Left renal cortex interstitium (tissue), 4 donors: Measurements from ENCODE around the gene CTSK. TPM values are rescaled to one million over a fixed set of nuclear protein-coding genes. Genes with fewer than 3 reads are reported as not detected.

Source experiments
- DNase-seq, 4 donors: peaks; one replicate each; pipeline ENCODE4 v3.0.0-alpha.2; 2013; ENCODE audit warnings: low read depth in 4 of 4, low spot score in 2 of 4, missing footprints in 1 of 4
- polyA plus RNA-seq, 4 donors: library from polyadenylated mRNA; unstranded; fragments of 120-200 nt; gene quantifications; one replicate each; pipeline ENCODE4 v1.2.1, GENCODE V29; 2013; ENCODE audit not compliant: insufficient read length in 4 of 4

CTSK gene
- polyA plus RNA-seq, 4 donors: 20.0 to 30.7 (median 29.8) TPM

DNA sequence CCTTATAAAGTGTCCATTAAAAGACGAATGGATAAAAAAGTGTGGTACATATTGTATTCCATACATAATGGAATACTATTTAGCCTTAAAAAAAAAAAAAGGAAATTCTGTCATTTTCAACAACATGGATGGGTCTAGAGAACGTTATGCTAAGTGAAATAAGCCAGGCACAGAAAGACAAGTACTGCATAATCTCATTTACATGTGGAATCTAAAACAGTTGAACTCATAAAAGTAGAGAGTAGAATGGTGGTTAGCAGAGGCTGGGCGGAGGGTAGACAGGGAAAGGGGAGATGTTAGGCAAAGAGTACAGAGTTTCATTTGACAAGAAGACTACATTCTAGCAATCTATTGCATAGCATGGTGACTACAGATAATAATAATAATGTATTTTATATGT lies 45.0 kb downstream of the CTSK start:
- no peak for DNase-seq

DNA sequence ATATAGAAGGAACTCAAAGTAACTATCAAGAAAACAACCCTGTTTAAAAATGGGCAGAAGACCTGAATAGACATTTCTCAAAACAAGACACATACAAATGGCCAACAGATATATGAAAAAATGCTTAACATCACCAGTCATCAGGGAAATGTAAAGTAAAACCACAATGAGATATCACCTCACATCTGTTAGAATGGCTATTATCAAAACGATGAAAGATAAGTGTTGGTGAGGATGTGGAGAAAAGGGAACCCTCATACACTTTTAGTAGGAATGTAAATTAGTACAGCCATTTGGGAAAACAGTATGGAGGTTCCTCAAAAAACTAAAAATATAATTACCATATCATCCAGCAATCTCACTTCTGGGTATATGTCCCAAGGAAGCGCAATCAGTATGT lies 45.5 kb downstream of the CTSK start:
- no peak for DNase-seq

GRCh38 chr1:150761801-150762200 lies 46.3 kb downstream of the CTSK start:
- DNase-seq: no peak

DNA sequence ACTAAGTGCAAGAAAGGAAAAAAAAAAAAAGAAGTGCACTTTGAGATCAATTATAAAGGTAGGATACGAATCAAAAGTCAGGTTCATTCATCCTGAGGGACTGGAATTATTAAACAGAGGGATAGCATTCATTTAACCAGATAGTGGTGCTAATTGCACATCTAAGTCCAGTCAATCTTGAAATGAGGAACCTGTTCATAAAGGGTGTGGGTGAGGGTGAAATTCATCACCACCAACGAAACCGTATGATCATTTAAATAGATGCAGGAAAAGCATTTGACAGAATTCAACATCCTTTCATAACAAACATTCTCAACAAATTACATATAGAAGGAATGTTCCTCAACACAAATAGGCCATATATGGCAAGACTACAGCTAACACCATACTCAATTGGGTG lies 48.0 kb downstream of the CTSK start:
- no peak for DNase-seq

- DNase-seq: no peak
Measured at GRCh38 chr1:150753416-150753815, 54.6 kb downstream of the CTSK start.

DNA sequence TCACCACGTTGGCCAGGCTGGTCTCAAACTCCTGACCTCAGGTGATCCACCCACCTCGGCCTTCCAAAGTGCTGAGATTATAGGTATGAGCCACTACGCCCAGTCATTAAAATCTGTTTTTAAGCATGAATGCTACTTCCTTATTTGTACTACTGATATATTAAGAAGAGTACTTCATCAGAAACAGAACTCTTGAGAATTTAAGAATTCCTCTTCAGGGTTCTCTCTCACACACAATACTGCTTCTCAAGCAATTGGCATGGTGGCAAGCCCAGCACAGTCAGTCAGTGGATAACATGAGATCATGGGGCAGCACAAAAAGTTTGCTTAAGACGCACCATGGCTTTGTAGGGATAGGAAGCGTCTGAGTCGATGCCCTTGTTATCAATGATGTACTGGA lies 56.6 kb downstream of the CTSK start:
- no peak for DNase-seq

DNA sequence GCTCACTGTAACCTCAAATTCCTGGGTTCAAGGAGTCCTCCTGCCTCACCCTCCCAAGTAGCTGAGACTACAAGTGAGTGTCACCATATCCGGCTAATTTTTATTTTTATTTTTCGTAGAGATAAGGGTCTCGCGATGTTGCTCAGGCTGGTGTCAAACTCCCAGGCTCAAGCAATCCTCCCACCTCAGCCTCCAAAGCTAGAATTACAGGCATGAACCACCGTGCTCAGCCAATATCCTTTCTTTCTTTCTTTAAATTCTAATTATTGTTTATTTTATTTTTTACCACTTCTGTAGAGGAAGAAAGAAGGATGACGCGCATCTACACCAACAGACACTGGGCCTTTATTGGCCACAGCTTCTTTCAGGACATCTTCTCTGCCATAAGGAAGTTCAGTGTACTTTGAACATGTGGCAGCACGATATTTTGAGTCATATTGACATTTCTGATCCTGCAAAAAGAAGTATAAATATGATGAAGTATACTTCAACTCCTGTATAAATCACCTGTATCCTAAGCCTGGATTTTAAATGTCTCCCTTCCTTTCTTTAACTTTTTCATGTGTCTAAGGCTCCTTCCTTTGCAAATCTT lies 58.2 kb downstream of the CTSK start:
- DNase-seq: no peak

DNA sequence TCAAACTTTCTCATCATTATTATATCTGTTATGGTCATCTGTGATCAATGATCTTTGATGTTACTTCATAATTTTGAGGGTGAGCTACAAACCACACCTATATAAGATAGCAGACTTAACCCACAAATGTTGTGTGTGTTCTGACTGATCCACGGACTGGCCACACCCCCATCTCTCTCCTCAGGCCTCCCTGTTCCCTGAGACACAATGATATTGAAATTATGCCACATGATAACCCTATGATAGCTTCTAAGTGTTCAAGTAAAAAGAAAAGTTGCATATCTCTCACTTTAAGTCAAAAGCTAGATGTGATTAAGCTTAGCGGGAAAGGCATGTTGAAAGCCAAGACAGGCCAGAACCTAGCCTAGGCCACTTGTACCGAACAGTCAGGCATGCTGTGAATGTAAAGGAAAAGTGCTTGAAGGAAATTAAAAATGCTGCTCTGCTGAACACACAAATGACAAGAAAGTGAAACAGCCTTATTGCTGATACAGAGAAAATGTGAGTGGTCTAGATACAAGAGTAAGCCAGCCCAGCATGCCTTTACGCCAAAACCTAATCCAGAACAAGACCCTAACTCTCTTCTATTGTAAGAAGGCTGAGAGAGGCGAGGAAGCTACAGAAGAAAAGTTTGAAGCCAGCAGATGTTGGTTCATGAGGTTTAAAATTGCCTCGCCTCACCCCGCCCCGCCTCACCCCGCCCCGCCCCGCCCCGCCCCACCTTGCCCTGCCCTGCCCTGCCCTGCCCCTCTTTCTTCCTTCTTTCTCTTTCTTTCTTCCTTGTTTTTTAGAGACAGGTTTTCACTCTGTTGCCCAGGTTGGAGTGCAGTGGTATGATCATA lies 59.0 kb downstream of the CTSK start:
- no peak for DNase-seq

Other genes starting within 250 kb of the CTSK start
- 100 to 1,000 TPM; 142 to 214 (median 160) TPM for gene MCL1, start 228.7 kb downstream of the CTSK start, polyA plus RNA-seq
- 100 to 1,000 TPM; 213 to 231 (median 221) TPM for gene ENSA, start 178.6 kb downstream of the CTSK start, polyA plus RNA-seq
- gene GOLPH3L, start 111.1 kb downstream of the CTSK start, polyA plus RNA-seq: 10 to 100 TPM; 35.7 to 41.6 (median 39.5) TPM
- not detected for gene HORMAD1, start 87.4 kb downstream of the CTSK start, polyA plus RNA-seq
- gene CTSS, start 42.5 kb downstream of the CTSK start, polyA plus RNA-seq: 10 to 100 TPM in 2 of 4 donors, 1 to 10 TPM in 2; 9.1 to 14.7 (median 10.2) TPM
- gene ARNT, start 68.3 kb upstream of the CTSK start, polyA plus RNA-seq: 10 to 100 TPM; 54.2 to 63.1 (median 59.1) TPM
- gene CTXND2, start 78.9 kb upstream of the CTSK start, polyA plus RNA-seq: under 1 TPM in 2 of 4 donors, not detected in 2; 0.11 to 0.16 TPM
- gene SETDB1, start 118.1 kb upstream of the CTSK start, polyA plus RNA-seq: 10 to 100 TPM; 57.6 to 94.5 (median 80.2) TPM
- gene CERS2, start 166.6 kb upstream of the CTSK start, polyA plus RNA-seq: 100 to 1,000 TPM; 275 to 297 (median 293) TPM
- 10 to 100 TPM; 12.3 to 18.6 (median 15.7) TPM for gene ANXA9, start 174.0 kb upstream of the CTSK start, polyA plus RNA-seq
- gene MINDY1, start 198.6 kb upstream of the CTSK start, polyA plus RNA-seq: 10 to 100 TPM; 38.1 to 59.4 (median 46.7) TPM
- 10 to 100 TPM; 40.6 to 47.9 (median 43.7) TPM for gene PRUNE1, start 200.2 kb upstream of the CTSK start, polyA plus RNA-seq
- gene BNIPL, start 228.3 kb upstream of the CTSK start, polyA plus RNA-seq: 1 to 10 TPM; 1.3 to 5.2 (median 2.7) TPM
- 10 to 100 TPM in 2 of 4 donors, 1 to 10 TPM in 2; 9.0 to 14.8 (median 10.2) TPM for gene C1orf56, start 239.5 kb upstream of the CTSK start, polyA plus RNA-seq